Small intestine (tissue), 7 donors: Measurements from ENCODE around the gene NUP37. TPM values are rescaled to one million over a fixed set of nuclear protein-coding genes. Genes with fewer than 3 reads are reported as not detected.
"Not testable (repeated sequence)": the region's sequence is repeated elsewhere in the genome, so short reads cannot be mapped to it uniquely, and the experiment has no call there.

Experiments
- DNase-seq, 2 donors: peaks; one replicate each; pipeline versions ENCODE4 v3.0.0 to v3.0.0-alpha.2; 2013
- FAIRE-seq: peaks from 2 replicates; lab custom pipeline; 2012; peaks lifted over from hg19 to GRCh38; lab: Jason Lieb, UNC
- H3K27ac ChIP-seq, 3 donors: one replicate each; pipeline ENCODE4 v1.5.1; 2013; ENCODE audit warnings: low read length in 2 of 3, mild to moderate bottlenecking in 2 of 3, control low read depth in 1 of 3, inconsistent platforms in 1 of 3, low read depth in 1 of 3, moderate library complexity in 1 of 3
- H3K27me3 ChIP-seq, 3 donors: one replicate each; pipeline ENCODE4 v1.6.1; 2013; ENCODE audit warnings: low read length in 3 of 3, inconsistent platforms in 1 of 3; ENCODE audit not compliant: control insufficient read depth in 3 of 3, insufficient read depth in 3 of 3
- H3K36me3 ChIP-seq, 3 donors: one replicate each; pipeline ENCODE4 v1.6.1; 2013; ENCODE audit warnings: low read length in 3 of 3, inconsistent platforms in 1 of 3, low read depth in 1 of 3, mild to moderate bottlenecking in 1 of 3, moderate library complexity in 1 of 3; ENCODE audit not compliant: control insufficient read depth in 3 of 3, insufficient read depth in 2 of 3
- H3K4me1 ChIP-seq, 3 donors: one replicate each; pipeline ENCODE4 v1.6.1; 2013; ENCODE audit warnings: low read length in 2 of 3, inconsistent platforms in 1 of 3, low read depth in 1 of 3, mild to moderate bottlenecking in 1 of 3, moderate library complexity in 1 of 3; ENCODE audit not compliant: control insufficient read depth in 3 of 3, insufficient read depth in 2 of 3
- H3K4me3 ChIP-seq, 3 donors: one replicate each; pipeline ENCODE4 v1.5.1; 2013; ENCODE audit warnings: low read length in 3 of 3, control low read depth in 1 of 3, inconsistent platforms in 1 of 3, low read depth in 1 of 3, mild to moderate bottlenecking in 1 of 3, moderate library complexity in 1 of 3
- H3K9me3 ChIP-seq, 2 donors: one replicate each; pipeline ENCODE4 v1.6.1; 2013; ENCODE audit warnings: low read depth in 1 of 2, low read length in 1 of 2; ENCODE audit not compliant: control insufficient read depth in 2 of 2, insufficient read depth in 1 of 2
- WGBS, 3 donors: extraction: QIAGEN DNeasy Blood & Tissue Kit; methylation state at CpG; one replicate each; pipeline ENCODE4 v1.1.7; 2013; 5-methylcytosine and 5-hydroxymethylcytosine counted together
- polyA plus RNA-seq, 4 donors: library from polyadenylated mRNA; stranded (reverse) in 3 of 4; unstranded in 1 of 4; fragments of 200-250 nt in 3 of 4; fragments of 120-200 nt in 1 of 4; gene quantifications; one replicate each; pipeline versions ENCODE4 v1.2.1 to v1.2.3, GENCODE V29; 2013
- donor health status: healthy with polysubstance abuse.
- donor health status: control.
- donor health status: control.
- donor health status: Bipolar disorder and iron deficiency.
- donor health status: healthy.

The NUP37 gene
- polyA plus RNA-seq, 4 donors: 13.8 to 28.5 (median 21.0) TPM

DNA sequence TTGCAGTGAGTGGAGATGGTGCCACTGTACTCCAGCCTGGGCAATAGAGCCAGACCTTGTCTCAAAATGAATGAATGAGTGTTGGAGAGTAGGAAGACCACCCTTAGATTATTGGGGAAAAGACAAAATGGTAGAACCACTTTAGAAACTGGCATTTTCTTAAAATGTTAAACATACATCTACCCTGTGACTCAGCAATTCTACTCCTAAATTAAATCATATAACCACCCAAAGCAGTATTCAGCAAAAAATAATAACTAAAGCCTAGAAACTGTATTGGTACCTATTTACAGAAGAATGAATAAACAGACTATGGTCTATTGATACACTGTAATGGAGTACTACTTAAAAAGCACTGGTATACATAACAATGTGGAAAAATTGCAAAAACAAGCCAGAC, 9.1 kb downstream of the NUP37 start:
- Histone ChIP-seq H3K9me3 (peaks cover 0 to 10% of the 10 kb centered on the region in 2 donors), H3K36me3 (peaks cover 9 to 17% (median 14%) of the 10 kb centered on the region in 3 donors), H3K4me1 (no peaks in the 10 kb centered on the region), H3K27ac (no peak overlapping the region), H3K27me3 (no peaks in the 10 kb centered on the region), H3K4me3 (no peak overlapping the region)
- FAIRE-seq (no peak), DNase-seq (no peak)

DNA sequence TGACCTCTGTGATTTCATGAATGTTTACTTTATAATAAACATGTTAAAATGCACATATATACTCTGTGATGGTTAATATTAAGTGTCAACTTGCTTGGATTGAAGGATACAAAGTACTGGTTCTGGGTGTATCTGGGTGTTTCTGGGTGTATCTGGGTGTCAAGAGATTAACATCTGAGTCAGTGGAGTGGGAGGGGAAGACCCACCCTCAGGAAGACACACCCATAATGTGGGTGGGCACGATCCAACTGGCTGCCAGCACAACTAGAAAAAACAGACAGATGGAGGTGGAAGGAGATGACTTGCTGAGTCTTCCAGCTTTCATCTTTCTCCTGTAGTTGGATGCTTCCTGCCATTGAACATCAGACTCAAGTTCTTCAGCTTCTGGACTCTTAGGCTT, 11.9 kb downstream of the NUP37 start:
- DNase-seq (no peak), FAIRE-seq (no peak)
- Histone ChIP-seq H3K4me1 (no peaks in the 10 kb centered on the region), H3K4me3 (no peak overlapping the region), H3K27me3 (no peaks in the 10 kb centered on the region), H3K36me3 (peaks cover 9 to 22% (median 17%) of the 10 kb centered on the region in 3 donors), H3K9me3 (peaks cover 0 to 14% of the 10 kb centered on the region in 2 donors), H3K27ac (no peak overlapping the region)
- 72 to 100% (median 100%) methylated on average over 1 of the region's 1 CpG for WGBS, 3 donors

DNA sequence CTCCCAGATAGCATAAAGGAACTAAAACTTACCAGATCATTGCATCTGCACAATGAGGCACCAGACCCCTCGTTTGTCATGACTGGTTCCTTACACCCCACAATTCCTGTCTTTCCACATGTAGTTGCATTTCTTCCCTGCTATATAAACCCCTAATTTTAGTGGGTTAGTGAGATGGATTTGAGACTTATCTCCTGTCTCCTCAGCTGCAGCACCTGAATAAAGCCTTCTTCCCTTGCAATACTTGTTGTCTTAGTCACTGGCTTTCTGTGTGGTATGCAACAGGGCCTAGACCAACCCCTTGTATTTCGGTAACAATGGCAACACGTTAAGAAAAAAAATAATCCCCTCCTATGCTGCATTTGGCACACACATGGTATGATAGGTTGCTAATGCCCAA, 13.0 kb downstream of the NUP37 start:
- no peaks in the 10 kb centered on the region for H3K4me1 ChIP-seq
- no peak overlapping the region for H3K4me3 ChIP-seq
- DNase-seq: no peak
- no peaks in the 10 kb centered on the region for H3K27me3 ChIP-seq
- no peak for FAIRE-seq
- H3K36me3 ChIP-seq: peaks cover 9 to 22% (median 17%) of the 10 kb centered on the region in 3 donors
- 95 to 99% (median 95%) methylated on average over 3 of the region's 3 CpGs for WGBS, 3 donors
- H3K9me3 ChIP-seq: peaks cover 0 to 14% of the 10 kb centered on the region in 2 donors
- no peak overlapping the region for H3K27ac ChIP-seq

GRCh38 chr12:102096855-102097254, 23.1 kb downstream of the NUP37 start:
- no peaks in the 10 kb centered on the region for H3K27me3 ChIP-seq
- FAIRE-seq (no peak), DNase-seq (no peak)
- H3K4me3 ChIP-seq: no peak overlapping the region
- H3K4me1 ChIP-seq: no peaks in the 10 kb centered on the region
- peaks cover 0 to 7% (median 4%) of the 10 kb centered on the region in 3 donors for H3K36me3 ChIP-seq
- peak overlapping the region in 1 of 3 donors; percentile 22 for H3K27ac ChIP-seq
- no peaks in the 10 kb centered on the region for H3K9me3 ChIP-seq
- 72 to 92% (median 88%) methylated on average over 3 of the region's 3 CpGs for WGBS, 3 donors

- H3K4me3 ChIP-seq: no peak overlapping the region
- H3K4me1 ChIP-seq: no peaks in the 10 kb centered on the region
- H3K27ac ChIP-seq: no peak overlapping the region
- FAIRE-seq (no peak), DNase-seq (peak; percentile 14 to 19)
- no peaks in the 10 kb centered on the region for H3K27me3 ChIP-seq
- peaks cover 0 to 7% (median 4%) of the 10 kb centered on the region in 3 donors for H3K36me3 ChIP-seq
- WGBS, 3 donors: 77 to 88% (median 84%) methylated on average over 2 of the region's 2 CpGs
- H3K9me3 ChIP-seq: no peaks in the 10 kb centered on the region
These were observed 24.1 kb downstream of the NUP37 start for GRCh38 chr12:102095677-102096263.

DNA sequence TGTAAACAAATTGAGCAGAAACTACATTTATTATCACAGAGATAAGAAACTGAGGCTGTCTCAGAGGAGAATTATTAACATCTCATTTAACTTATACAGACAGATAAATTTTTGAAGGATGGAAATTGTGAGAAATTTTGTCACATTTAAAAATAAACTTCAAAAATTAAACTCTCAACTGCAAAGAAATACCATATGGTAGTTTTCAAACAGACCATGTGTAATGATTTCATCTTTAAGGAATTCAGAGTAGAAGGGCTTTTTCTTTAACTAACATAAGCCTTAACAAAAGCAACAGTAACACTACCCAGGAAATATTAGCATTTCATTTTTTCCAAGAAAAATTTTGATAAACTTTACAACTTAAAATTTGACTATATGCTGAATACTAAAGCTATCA, 26.6 kb downstream of the NUP37 start:
- FAIRE-seq: peak; percentile 53
- H3K36me3 ChIP-seq: peaks cover 0 to 5% (median 2%) of the 10 kb centered on the region in 3 donors
- H3K4me1 ChIP-seq: no peaks in the 10 kb centered on the region
- no peak overlapping the region for H3K27ac ChIP-seq
- peaks cover 0 to 7% of the 10 kb centered on the region in 2 donors for H3K9me3 ChIP-seq
- H3K4me3 ChIP-seq: no peak overlapping the region
- no peaks in the 10 kb centered on the region for H3K27me3 ChIP-seq
- DNase-seq: no peak

DNA sequence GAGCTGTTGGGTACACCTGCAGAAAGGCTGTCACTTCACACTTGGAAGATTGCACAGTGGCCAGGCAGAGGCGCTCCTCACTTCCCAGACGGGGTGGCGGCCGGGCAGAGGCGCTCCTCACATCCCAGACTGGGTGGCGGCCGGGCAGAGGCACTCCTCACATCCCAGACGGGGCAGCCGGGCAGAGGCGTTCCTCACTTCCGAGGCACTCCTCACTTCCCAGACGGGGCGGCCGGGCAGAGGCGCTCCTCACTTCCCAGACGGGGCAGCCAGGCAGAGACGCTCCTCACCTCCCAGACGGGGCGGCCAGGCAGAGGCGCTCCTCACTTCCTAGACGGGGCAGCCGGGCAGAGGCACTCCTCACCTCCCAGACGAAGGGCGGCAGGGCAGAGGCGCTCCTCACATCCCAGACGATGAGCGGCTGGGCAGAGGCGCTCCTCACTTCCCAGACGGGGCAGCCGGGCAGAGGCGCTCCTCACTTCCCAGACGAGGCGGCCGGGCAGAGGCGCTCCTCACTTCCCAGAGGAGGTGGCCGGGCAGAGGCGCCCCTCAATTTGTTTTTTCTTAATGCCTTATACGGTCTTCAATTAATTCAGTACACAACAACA, 30.6 kb downstream of the NUP37 start:
- not testable (repeated sequence) for FAIRE-seq, DNase-seq, H3K4me1 ChIP-seq, H3K27ac ChIP-seq, H3K9me3 ChIP-seq, H3K27me3 ChIP-seq, H3K4me3 ChIP-seq
- peaks cover 0 to 17% (median 0%) of the 10 kb centered on the region in 3 donors for H3K36me3 ChIP-seq
- WGBS, 3 donors: 97 to 98% (median 98%) methylated on average over 31 to 38 of the region's 38 CpGs

- H3K27me3 ChIP-seq: no peaks in the 10 kb centered on the region
- FAIRE-seq (no peak), DNase-seq (no peak)
- H3K36me3 ChIP-seq: peaks cover 4 to 18% (median 8%) of the 10 kb centered on the region in 3 donors
- 89 to 94% (median 93%) methylated on average over 4 of the region's 4 CpGs for WGBS, 3 donors
- no peak overlapping the region for H3K4me3 ChIP-seq
- no peak overlapping the region for H3K27ac ChIP-seq
- no peaks in the 10 kb centered on the region for H3K9me3 ChIP-seq
- H3K4me1 ChIP-seq: no peaks in the 10 kb centered on the region
These were observed 39.1 kb downstream of the NUP37 start for GRCh38 chr12:102080842-102081241.
